Erythroblast (primary cell): ENCODE measurements around the gene MAP7D1.

Experiments
- DNase-seq, 2 experiments: peaks; one replicate each; lab custom pipeline; 2025; lab: John Stamatoyannopoulos, UW
- GATA1 ChIP-seq: IDR thresholded peaks from 2 replicates; pipeline ENCODE4 v1.6.1; 2011; ENCODE audit warnings: low read depth, mild to moderate bottlenecking, control low read depth, low read length, moderate library complexity
- POLR2A ChIP-seq: IDR thresholded peaks from 2 replicates; pipeline ENCODE4 v1.6.1; 2011; ENCODE audit warnings: mild to moderate bottlenecking, low read length

MAP7D1 gene

DNA sequence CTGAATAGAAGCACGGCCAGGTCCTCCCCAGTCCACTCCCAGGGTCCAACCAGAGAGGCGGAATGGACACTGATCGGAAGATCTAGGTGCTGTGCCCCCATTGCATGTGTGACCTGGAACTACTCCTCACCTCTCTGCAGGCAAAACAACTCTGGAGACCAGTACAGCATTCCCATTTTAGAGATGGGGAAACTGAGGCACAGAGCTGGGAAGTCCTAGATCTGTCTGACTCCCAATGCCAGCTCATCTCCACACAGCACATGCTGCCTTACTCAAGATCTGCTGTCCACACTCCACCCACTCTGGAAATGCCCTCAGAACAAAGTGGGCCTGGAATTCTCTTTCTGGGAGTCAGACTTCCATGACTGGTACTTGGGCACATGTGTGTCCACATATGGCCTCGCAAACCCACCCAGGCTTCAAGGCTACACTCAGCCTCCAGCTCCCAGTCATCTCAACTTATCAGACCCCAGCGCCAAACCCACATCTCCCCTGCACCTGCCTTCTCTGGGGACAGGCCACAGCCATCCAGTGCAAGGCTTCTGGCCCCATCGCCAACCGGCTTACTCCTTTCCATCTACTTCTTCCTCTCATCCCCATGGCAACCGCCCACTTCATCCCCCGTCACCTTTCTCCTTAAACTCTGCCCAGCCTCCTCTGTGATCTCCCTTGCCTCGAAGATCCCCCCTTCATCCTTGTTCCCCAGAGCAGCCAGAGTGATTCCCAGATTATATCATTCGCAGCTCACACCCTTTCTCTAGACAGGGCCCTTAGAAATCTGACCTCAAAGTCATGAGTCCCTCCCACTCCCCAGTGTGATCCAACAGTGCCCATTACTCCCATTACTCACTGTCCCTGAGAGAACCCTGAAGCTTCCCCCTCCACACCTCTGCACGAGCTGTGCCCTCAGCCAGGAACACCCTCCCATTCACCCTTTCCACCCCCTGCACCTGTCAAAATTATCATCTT, 33.6 kb upstream of the MAP7D1 start:
- no peak for TF ChIP-seq GATA1
- no peak for TF ChIP-seq POLR2A
- no peak for DNase-seq

DNA sequence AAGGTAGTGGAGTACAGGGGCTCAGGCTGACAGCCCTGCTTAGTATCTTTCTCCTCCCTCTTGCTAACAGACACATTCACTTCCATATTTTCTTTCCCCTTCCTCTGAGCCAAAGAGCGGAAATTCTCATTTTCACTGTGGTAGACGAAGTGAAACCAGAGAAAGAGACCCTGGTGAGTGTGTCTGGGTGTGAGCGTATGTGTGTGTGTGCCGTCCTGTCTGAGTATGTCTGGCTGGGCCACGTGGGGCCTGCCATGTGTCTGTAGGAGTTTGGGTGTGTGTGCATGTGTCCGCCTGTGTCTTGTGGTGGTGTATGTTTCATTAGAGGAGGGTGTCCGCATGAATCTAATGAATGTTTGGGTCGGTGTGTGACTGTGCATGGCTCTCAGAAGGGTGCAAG, 32.6 kb upstream of the MAP7D1 start:
- no peak for DNase-seq
- TF ChIP-seq POLR2A: no peak
- TF ChIP-seq GATA1: no peak

DNA sequence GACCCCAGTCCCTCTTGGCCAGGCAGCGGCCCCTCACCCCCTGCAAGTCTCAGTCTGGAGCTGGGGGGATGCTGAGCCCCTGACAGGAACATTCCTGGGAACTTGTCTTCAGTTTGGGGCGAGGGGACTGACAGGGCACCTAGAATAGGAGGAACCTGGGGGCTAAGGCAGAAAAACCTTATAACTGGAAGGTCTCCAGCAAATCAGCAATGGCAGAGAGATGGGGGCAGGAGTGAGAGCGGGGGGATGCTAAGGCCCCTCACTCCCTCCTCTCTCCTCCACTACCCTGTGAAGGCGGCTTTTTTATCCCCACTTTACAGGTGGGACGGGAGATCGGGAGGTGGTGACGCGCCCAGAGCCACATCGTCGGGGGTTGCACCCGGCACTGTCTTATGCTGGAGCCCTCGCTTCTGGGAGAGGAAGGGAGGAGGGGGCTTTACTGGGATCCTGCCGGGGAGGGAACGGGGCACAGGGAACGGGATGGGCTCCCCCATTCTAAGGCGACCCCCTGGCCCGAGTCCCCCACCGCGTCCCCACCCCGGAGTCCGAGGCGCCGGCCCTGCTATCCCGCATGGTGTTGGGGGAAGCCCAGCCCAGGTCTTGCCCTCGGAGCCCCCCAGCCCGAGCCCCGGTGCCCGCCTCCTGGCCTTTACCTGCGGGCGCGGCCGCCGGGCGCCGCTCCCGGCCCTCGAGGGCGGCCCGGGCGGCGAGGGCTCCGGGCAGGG, 31.4 kb upstream of the MAP7D1 start:
- no peak for DNase-seq
- TF ChIP-seq GATA1 (no peak), POLR2A (no peak)

DNA sequence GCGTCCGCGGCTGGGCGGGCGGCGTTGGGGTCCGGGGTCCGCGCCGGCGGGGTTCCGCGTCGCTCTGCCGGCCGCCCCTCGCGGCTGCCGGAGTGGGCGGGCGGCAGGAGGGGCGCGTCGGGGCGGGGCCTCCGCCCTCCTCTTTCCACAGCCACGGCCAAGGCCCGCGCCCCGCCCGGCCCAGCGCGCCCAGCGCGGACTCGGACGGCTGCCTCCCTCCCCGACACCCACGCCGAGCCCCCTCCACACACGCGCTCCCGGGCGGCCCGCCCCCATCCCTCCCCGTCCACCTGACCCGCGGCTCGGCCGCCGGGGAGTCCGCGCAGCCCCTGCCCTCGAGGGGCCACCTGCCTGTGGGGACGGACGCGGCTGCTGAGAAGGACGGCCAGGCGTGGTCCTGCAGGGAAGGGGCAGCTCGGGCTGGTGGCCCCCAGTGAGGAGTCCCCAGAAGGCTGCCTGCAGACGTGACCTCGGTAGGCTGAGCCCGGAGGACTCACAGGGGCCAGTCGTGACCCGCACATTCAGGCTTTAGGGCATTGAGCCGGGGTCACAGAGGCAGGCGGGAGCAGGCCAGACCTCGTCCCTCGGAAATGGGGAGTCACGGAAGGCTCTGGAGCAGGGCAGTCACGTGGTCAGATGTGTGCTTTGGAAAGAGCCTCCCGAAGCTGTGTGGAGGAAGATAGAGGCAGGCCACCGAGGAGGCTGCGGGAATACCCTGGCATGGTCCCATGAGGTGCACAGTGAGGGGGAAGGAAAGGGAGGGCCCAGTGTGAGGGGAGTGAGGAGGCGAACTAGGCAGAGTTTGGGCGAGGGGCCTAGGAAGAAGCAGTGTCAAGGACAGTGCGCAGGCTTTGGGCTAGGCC, 30.6 kb upstream of the MAP7D1 start, which contains the start of gene COL8A2:
COL8A2 (minus strand) TSS at position 94 of the 863 bp plus-strand sequence. CDS start 24,980 bp downstream, outside the sequence.
- no peak for DNase-seq
- TF ChIP-seq POLR2A (no peak), GATA1 (no peak)

DNA sequence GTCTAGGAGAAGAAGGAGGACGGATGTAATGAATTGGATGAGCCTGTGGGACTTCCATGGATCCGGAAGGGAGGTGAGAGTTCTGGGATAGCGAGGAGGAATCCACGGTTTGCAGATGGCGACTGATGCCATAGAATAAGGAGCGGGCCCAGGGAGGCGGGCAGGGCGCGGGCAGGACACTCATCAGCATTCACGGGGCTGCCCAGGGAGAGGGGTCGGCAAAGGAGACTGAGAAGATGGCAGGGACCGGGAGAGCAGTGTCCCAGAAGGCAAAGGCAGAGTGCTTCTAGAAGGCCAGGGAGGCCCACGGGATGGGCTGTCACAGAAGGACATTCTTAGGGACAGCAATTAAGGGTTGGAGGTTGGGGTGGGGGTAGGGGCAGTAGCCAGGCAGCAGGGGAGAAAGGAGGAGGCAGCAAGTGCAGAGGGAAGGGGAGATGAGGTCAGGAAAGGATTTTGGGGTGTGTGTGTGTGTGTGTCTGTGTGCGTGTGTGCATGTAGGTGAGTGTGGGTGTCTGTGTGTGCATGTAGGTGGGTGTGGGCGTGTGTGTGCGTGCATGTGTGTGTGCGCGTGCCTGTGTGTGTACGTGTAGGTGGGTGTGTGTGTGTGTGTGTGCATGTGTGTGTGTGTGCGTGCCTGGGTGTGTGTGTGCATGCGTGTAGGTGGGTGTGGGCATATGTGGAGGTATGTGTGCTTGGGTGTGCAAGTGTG, 29.8 kb upstream of the MAP7D1 start:
- no peak for TF ChIP-seq POLR2A
- TF ChIP-seq GATA1: no peak
- DNase-seq: no peak

DNA sequence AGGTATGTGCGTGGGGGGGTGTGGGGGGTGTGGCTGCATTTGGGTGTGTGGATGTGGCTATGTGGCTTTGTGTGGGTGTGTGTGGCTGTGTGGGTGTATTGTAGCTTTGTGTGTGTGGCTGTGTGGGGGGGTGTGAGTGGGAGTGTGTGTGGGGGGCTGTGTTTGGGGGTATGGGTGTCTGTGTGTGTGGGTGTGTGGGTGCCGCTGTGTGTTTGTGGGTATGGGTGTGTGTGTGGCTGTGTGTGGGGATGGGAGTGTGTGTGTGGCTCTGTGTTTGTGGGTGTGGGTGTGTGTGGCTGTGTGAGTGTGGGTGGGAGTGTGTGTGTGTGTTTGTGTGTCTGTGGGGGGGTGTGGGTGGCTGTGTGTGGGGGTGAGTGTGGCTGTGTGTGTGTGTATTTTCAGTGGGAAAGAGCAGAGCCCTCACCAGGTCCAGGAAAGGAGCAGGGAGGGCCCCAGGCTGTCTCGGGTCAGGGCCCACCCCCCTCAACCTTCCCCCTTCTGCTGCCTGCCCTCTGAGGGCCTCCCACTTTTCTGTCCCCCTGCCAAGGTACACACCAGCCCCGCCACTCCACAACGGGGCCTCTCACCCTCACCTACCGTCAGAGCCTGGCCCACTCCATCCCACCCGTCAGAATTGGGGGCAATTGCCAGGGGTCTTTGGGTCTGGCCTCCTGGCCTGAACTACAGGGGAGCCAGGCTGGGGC, 29.0 kb upstream of the MAP7D1 start:
- TF ChIP-seq POLR2A: no peak
- TF ChIP-seq GATA1: no peak
- DNase-seq: no peak

DNA sequence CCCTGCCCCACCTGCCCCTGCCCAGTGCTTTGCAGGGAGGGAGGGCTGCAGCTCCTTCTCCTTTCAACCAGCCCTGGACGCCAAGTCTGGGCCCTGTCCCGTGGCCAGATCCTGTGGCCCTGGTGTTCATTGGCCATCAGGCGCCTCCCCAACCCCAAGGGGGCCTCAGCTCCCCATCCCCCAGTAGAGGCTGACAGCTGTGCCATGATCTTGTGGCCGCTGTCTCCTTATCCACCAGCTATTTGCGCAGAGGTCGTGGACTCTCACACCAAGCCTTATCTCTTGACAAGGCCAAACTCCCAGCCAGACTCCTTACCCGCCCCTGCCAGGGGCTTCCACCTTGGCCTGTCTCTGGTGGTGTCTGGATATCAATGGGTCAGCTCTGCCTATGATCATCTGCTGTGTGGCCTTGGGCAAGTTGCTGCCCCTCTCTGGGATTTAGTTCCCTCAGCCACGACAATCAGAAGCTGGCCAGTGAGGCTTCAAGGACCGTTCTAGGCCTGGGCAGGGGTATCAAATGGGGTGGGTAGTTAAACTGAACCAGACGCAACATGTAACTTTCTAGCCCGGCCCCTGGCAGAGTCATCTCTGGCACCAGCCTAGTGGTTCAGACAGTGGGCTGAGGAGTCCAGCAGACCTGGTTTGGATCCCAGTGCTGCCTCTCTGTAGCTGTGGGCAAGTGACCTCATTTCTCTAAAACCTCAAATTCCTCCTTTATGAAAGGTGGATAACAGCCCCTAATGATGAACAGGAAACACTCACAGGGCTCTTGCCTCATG, 27.6 kb upstream of the MAP7D1 start:
- TF ChIP-seq GATA1: no peak
- no peak for TF ChIP-seq POLR2A
- peak in 1 of 2 experiments; percentile 54 for DNase-seq

DNA sequence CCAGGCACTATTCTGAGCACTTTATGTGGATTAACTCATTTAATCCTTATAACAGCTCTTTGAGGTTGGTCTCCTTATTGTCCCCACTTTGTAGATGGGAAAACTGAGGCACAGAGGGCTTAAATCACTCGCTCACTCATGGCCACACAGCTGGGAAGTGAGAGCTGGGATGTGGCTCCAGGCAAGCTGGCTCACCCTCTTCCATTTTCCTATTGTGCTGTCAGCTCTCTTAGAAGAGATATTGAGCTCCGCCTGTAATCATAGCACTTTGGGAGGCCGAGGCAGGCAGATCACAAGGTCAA, 27.1 kb upstream of the MAP7D1 start:
- TF ChIP-seq GATA1: no peak
- no peak for TF ChIP-seq POLR2A

DNA sequence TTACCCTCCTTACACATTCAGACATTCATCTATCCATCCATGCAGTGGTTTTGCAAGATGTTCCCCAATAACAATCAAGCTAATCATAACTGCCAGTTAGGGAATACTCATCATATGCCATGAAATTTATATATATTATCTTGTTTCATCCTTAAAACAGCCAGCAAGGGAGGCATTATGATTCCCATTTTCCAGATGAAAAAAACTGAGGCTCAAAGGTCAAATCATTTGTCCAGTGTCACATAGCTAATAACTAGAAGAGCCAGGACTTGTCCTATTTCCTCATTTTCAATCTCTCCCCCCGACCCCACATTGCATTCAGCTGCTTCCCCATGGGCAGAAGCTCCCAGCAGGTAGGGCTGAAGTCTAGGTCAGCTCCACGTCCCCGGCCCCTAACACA, 23.9 kb upstream of the MAP7D1 start:
- no peak for DNase-seq
- TF ChIP-seq GATA1 (no peak), POLR2A (no peak)

More for the DNA sequence above, 27.1 kb upstream of the MAP7D1 start:
- DNase-seq: no peak

DNA sequence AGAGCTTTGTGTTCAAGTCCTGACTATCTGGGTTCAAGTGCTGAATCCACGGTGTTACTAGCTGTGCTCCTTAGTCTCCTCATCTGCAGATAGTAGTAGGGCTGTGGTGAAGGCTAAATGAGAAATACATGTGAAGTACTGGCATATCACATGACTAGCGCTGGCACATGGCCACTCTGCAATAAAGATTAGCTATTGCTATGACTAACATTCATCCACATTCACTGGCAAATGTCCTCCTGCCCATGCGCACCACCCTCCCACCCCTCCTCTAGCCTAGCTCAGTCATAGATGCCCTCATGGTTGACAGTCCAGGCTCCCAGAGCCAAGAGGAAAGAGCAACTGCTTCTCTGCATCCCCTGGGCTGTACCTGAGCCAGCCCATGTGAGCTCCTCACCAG, 22.5 kb upstream of the MAP7D1 start:
- TF ChIP-seq GATA1: no peak
- TF ChIP-seq POLR2A: peak; percentile 18
- peak; percentile 55 to 76 for DNase-seq

DNA sequence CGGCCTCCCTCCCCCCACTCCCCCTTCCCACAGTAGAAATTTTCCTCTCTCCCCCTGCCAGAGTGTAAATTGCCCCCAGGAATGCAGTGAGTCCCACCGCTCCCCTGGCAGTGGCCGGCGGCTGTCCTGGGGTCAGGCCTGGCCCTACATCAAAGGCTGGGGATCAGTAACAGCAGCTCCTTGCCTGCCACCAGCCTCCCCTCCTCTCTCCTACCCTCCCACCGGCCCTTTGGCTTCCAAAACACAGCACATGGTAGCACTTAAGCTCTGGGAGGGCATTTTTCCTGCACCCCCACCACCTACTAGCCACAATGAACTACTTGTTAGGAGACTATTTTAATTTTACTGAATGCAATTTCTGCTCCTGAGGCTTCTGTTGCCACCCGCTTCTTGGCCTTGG, 21.9 kb upstream of the MAP7D1 start:
- no peak for TF ChIP-seq POLR2A
- no peak for TF ChIP-seq GATA1

DNA sequence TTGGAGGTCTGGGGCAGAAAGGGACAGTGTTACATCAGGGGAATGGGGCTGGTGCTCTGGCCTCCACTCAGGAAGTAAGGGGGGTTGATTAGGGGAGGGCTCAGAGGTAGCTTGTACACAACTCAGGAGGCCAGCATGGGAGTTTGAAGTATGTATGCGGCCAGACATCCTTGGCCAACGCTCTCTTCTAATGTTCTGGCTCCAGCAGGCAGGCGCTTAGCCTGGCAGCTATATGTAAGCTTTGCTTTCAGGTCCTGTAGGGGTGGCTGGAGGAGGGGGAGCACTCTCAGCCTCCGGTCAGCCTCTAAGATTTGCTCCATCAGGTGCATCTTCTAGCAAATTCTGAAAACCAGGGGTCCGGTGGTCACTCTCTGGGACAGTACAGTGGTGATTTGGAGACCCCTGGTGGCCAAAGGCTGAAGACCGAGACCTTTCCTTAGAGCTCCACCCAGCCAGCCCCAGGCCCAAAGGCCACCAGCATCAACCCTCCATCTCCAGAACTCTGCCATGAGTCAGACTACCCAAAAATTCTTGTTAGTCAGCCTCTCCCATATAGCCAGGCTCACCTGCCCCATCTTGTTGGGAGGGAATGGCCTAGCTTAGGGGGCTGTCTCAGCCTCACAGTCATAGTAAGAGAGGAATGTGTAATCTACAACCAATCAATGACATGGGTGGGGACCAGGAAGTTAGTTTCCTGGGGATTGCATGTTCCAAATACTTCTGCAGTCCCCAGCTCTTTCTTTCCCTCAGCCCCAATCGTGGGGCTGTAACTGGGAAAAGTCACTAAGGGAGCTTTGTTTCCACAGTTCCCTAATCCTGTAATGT, 21.2 kb upstream of the MAP7D1 start:
- peak; percentile 54 to 79 for DNase-seq

More for the DNA sequence above, 21.9 kb upstream of the MAP7D1 start:
- no peak for DNase-seq

More for the DNA sequence above, 21.2 kb upstream of the MAP7D1 start:
- TF ChIP-seq GATA1 (no peak), POLR2A (no peak)
